AG04450 (cell line): ENCODE measurements around the gene PGR. TPM values are rescaled to one million over a fixed set of nuclear protein-coding genes. Genes with fewer than 3 reads are reported as not detected.

Experiments used
- CTCF ChIA-PET: fragments of 300-600, 350-600 bp; formaldehyde crosslinking; extraction: SDS; loops from one replicate; lab custom pipeline; 2022; ENCODE audit warnings: antibody characterized with exemption, inconsistent platforms; lab: Charles Lee
- POLR2A ChIA-PET: fragments of 350-600 bp; formaldehyde crosslinking; extraction: SDS; loops from one replicate; lab custom pipeline; 2021; ENCODE audit warnings: antibody characterized with exemption, inconsistent platforms; lab: Yijun Ruan, JAX
- DNase-seq: peaks from one replicate; pipeline ENCODE4 v3.0.0-alpha.2; 2011; ENCODE audit warnings: low read depth, low spot score
- H3K27ac ChIP-seq: one replicate; pipeline ENCODE4 v1.5.1; 2012; ENCODE audit warnings: low read depth, low read length, control low read depth
- H3K27me3 ChIP-seq: one replicate; pipeline ENCODE4 v1.6.0; 2012; ENCODE audit warnings: low read length; ENCODE audit not compliant: control insufficient read depth, insufficient read depth
- H3K4me3 ChIP-seq: 2 replicates; pipeline ENCODE4 v1.5.1; 2011; ENCODE audit warnings: mild to moderate bottlenecking, low read depth, low read length, control low read depth
- H3K9me3 ChIP-seq: 2 replicates; pipeline ENCODE4 v1.5.1; 2012; ENCODE audit warnings: low read length; ENCODE audit not compliant: control insufficient read depth, insufficient read depth
- polyA minus RNA-seq: library from RNA; depleted of rRNA, polyadenylated mRNA; stranded (reverse); fragments of >200 nt; gene quantifications from 2 replicates; pipeline ENCODE4 v1.2.3, GENCODE V29; 2011; rRNA and poly(A)+ RNA removed
- polyA plus RNA-seq: library from polyadenylated mRNA; depleted of rRNA; stranded (reverse); fragments of >200 nt; gene quantifications from 2 replicates; pipeline ENCODE4 v1.2.3, GENCODE V29; 2011; rRNA removed
- TF ChIP-seq, protein P1 (sequence below): IDR thresholded peaks from 2 replicates; pipeline ENCODE4 v1.5.1; 2011; ENCODE audit warnings: low read depth, low read length, control low read depth, inconsistent platforms

PGR gene
- not detected in 2 replicates for polyA plus RNA-seq
- not detected in 2 replicates for polyA minus RNA-seq

DNA sequence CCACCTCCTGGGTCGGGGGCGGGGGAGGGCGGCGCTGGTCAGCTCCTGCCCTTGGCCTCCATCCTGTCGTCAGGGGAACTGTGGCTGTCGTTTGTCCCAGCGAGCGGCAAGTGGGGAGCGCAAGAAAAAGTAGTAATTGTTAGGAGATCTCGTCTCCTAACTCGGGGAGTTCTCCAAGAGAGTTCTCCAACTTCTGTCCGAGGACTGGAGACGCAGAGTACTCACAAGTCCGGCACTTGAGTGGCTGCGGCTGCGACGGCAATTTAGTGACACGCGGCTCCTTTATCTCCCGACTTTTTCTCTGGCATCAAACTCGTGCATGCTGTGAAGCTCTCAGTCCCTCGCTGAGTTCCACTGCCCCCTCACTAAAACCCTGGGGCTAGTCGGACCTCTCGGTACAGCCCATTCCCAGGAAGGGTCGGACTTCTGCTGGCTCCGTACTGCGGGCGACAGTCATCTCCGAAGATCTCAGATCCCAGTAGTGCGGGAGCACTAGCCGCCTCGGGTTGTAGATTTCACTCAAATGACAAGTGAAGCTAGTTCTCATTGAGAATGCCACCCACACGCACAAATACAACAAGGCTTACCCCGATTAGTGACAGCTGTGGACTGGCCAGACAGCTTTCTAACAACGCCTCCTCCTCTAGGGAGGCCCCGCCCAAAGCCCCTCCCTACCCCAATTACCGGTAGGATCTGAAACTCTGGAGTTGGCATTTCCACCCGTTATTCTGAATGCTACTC, at the start of gene PGR:
PGR (minus strand) TSS at position 611 of the 741 bp plus-strand sequence. CDS start 743 bp downstream, outside the sequence.
- Histone ChIP-seq H3K27ac (no peak within 1 kb of the TSS), H3K9me3 (peaks cover 10% of the 10 kb centered on the region; the same call in 1 of the 2 replicates), H3K4me3 (no peak within 1 kb of the TSS), H3K27me3 (peaks cover 41% of the 10 kb centered on the region)
- TF ChIP-seq, protein P1, sequence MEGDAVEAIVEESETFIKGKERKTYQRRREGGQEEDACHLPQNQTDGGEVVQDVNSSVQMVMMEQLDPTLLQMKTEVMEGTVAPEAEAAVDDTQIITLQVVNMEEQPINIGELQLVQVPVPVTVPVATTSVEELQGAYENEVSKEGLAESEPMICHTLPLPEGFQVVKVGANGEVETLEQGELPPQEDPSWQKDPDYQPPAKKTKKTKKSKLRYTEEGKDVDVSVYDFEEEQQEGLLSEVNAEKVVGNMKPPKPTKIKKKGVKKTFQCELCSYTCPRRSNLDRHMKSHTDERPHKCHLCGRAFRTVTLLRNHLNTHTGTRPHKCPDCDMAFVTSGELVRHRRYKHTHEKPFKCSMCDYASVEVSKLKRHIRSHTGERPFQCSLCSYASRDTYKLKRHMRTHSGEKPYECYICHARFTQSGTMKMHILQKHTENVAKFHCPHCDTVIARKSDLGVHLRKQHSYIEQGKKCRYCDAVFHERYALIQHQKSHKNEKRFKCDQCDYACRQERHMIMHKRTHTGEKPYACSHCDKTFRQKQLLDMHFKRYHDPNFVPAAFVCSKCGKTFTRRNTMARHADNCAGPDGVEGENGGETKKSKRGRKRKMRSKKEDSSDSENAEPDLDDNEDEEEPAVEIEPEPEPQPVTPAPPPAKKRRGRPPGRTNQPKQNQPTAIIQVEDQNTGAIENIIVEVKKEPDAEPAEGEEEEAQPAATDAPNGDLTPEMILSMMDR = no peak
- DNase-seq = no peak
- CTCF ChIA-PET = no interaction called here
- POLR2A ChIA-PET = no interaction called here

DNA sequence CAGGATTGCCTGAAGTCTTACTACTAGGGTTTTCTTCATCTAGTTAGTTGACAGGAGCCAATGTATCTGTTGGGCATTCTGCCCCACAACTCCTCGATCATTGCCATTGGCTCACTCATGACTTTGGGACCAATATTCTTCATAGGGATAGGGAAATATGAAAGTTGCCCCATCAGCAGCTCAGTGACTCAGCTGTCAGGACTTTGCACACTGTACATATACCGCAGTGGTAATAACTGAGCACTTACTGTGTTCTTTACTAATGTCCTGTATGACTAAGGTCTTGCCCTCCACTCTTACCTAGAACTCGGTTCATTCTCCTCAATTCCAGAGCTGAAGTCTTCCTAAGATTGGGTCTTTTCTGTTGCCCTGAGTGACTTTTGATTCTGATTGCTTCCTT, 46.8 kb upstream of the PGR start:
- H3K27ac ChIP-seq = no peak overlapping the region
- DNase-seq = no peak
- TF ChIP-seq, protein P1 = no peak
- no peaks in the 10 kb centered on the region for H3K9me3 ChIP-seq
- ChIA-PET POLR2A (no interaction called here), CTCF (no interaction called here)
- H3K4me3 ChIP-seq = no peak overlapping the region
- no peaks in the 10 kb centered on the region for H3K27me3 ChIP-seq

DNA sequence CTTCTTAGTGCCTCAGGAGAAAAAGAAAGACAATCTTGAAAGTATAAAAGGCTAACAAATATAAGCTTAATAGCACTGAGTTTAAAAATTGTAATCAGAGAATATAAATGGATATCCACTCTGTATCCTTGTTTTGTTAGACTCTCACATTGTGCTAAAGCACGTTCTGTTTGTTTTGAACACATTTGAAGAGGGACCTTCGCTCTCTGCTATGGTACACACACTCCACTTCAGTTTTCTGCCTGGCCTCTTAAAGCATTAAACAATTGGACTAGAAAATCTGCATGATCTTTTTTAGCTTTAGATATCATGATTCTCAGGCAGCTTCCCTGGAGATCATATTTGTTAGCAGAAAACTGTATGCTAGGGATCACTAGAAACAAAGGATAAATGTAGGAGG, 40.3 kb upstream of the PGR start:
- no peak for DNase-seq
- CTCF ChIA-PET = no interaction called here
- H3K27me3 ChIP-seq = no peaks in the 10 kb centered on the region
- H3K9me3 ChIP-seq = no peaks in the 10 kb centered on the region
- TF ChIP-seq, protein P1 = no peak
- POLR2A ChIA-PET = no interaction called here
- no peak overlapping the region for H3K4me3 ChIP-seq
- H3K27ac ChIP-seq = no peak overlapping the region

DNA sequence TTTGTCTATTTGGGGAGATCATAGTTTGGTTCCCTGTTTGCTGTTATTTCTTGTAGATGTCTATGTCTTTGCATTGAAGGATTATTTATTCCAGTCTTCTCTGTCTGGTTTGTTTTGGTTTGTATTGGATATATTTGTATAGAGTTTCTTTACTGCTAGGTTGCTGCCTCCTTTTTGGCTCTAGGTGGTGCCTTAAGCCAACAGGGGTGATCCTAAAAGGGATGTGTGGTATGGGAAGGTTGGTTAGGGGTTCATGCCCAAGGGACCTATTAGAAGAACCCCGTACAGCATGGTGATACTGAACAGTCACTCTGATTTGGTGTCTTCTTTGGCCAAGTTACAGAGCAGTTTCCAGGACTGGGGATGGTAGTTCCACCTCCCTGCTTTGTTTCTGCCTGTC, 36.4 kb upstream of the PGR start:
- POLR2A ChIA-PET = no interaction called here
- DNase-seq = no peak
- TF ChIP-seq, protein P1 = no peak
- no peak overlapping the region for H3K27ac ChIP-seq
- CTCF ChIA-PET = no interaction called here
- H3K9me3 ChIP-seq = no peaks in the 10 kb centered on the region
- no peak overlapping the region for H3K4me3 ChIP-seq
- H3K27me3 ChIP-seq = no peaks in the 10 kb centered on the region

DNA sequence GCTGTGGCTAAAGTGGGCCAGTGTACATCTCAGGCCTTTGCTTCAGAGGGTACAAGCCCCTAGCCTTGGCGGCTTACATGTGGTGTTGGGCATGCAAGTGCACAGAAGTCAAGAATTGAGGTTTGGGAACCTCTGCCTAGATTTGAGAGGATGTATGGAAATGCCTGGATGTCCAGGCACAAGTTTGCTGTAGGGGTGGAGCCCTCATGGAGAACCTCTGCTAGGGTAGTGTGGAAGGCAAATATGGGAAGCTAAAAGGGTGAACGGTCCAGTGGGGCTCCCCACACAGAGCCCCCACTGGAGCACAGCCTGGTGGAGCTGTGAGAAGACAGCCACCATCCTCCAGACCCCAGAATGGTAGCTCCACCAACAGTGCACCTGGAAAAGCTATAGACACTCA, 28.5 kb upstream of the PGR start:
- no peak overlapping the region for H3K27ac ChIP-seq
- ChIA-PET CTCF (no interaction called here), POLR2A (no interaction called here)
- no peak overlapping the region for H3K4me3 ChIP-seq
- H3K27me3 ChIP-seq = no peaks in the 10 kb centered on the region
- TF ChIP-seq, protein P1 = no peak
- no peak for DNase-seq
- H3K9me3 ChIP-seq = 0 out of 2 replicates have a peak, but pooled peaks cover 3% of the 10 kb centered on the region
